MM.1S (cell line): Measurements from ENCODE around the gene ZBTB46.
"Not testable (repeated sequence)": the region's sequence is repeated elsewhere in the genome, so short reads cannot be mapped to it uniquely, and the experiment has no call there.

Source experiments
- DNase-seq: peaks from one replicate; pipeline ENCODE4 v3.0.0-alpha.2; 2015
- H2AFZ ChIP-seq: fragments of 300-600 bp; sonication (generic); 2 replicates; pipeline ENCODE4 v1.6.0; 2016; ENCODE audit warnings: antibody characterized with exemption, low read length
- H3F3A ChIP-seq: fragments of 300-600 bp; sonication (generic); 2 replicates; pipeline ENCODE4 v1.6.1; 2016; ENCODE audit warnings: mild to moderate bottlenecking, antibody characterized with exemption, low read length, moderate library complexity, mixed read lengths; ENCODE audit not compliant: insufficient read depth
- H3K27ac ChIP-seq: fragments of 300-600 bp; sonication (generic); 2 replicates; pipeline ENCODE4 v1.5.1; 2016; ENCODE audit warnings: mild to moderate bottlenecking, low read length
- H3K27me3 ChIP-seq: fragments of 300-600 bp; sonication (generic); replicated peaks from 2 replicates; pipeline ENCODE4 v1.6.0; 2016; ENCODE audit warnings: low read length; ENCODE audit not compliant: insufficient read depth
- H3K36me3 ChIP-seq: fragments of 300-600 bp; sonication (generic); replicated peaks from 2 replicates; pipeline ENCODE4 v1.6.1; 2016; ENCODE audit warnings: mild to moderate bottlenecking, low read length, mixed read lengths; ENCODE audit not compliant: insufficient read depth
- H3K4me1 ChIP-seq: fragments of 300-600 bp; sonication (generic); 2 replicates; pipeline ENCODE4 v1.6.1; 2016; ENCODE audit warnings: low read length, mixed read lengths
- H3K4me2 ChIP-seq: fragments of 300-600 bp; sonication (generic); 2 replicates; pipeline ENCODE4 v1.6.0; 2016; ENCODE audit warnings: low read depth, low read length
- H3K4me3 ChIP-seq: fragments of 300-600 bp; sonication (generic); 2 replicates; pipeline ENCODE4 v1.5.1; 2016; ENCODE audit warnings: low read length, mixed read lengths
- H3K79me2 ChIP-seq: fragments of 300-600 bp; sonication (generic); 2 replicates; pipeline ENCODE4 v1.6.1; 2016; ENCODE audit warnings: mixed run types, low read length, mixed read lengths
- H3K9ac ChIP-seq: fragments of 300-600 bp; sonication (generic); 2 replicates; pipeline ENCODE4 v1.6.1; 2016; ENCODE audit warnings: low read length, mixed read lengths
- H3K9me2 ChIP-seq: fragments of 300-600 bp; sonication (generic); replicated peaks from 2 replicates; pipeline ENCODE4 v1.6.1; 2016; ENCODE audit warnings: mild to moderate bottlenecking, low read length, mixed read lengths; ENCODE audit not compliant: insufficient read depth
- H3K9me3 ChIP-seq: fragments of 300-600 bp; sonication (generic); replicated peaks from 2 replicates; pipeline ENCODE4 v1.6.1; 2016; ENCODE audit warnings: mild to moderate bottlenecking, low read length, mixed read lengths; ENCODE audit not compliant: insufficient read depth
- H4K20me1 ChIP-seq: fragments of 300-600 bp; sonication (generic); 2 replicates; pipeline ENCODE4 v1.6.1; 2016; ENCODE audit warnings: mild to moderate bottlenecking, low read length, moderate library complexity, mixed read lengths; ENCODE audit not compliant: insufficient read depth
- CTCF ChIP-seq: fragments of 300-600 bp; sonication (generic); IDR thresholded peaks from 2 replicates; pipeline ENCODE4 v1.5.1; 2016; ENCODE audit warnings: antibody characterized with exemption, low read length, mixed read lengths
- EZH2 ChIP-seq: fragments of 300-600 bp; sonication (generic); optimal IDR thresholded peaks from 2 replicates; pipeline ENCODE3; 2017; ENCODE audit warnings: low read depth, mild to moderate bottlenecking, antibody characterized with exemption, low read length, mixed read lengths
- EZH2phosphoT487 ChIP-seq: fragments of 300-600 bp; sonication (generic); IDR thresholded peaks from 2 replicates; pipeline ENCODE4 v1.6.1; 2018; ENCODE audit warnings: antibody characterized with exemption, low read length

ZBTB46 gene

GRCh38 chr20:63854766-63855362 lies 23.8 kb upstream of the ZBTB46 start:
- Histone ChIP-seq H3K4me2 (no peak overlapping the region), H3K9me2 (no peaks in the 10 kb centered on the region), H3F3A (0 out of 2 replicates have a peak, but pooled peaks cover 5% of the 10 kb centered on the region), H3K4me3 (no peak overlapping the region), H3K9ac (no peak overlapping the region), H3K27ac (no peak overlapping the region), H3K36me3 (no peaks in the 10 kb centered on the region), H4K20me1 (no peaks in the 10 kb centered on the region), H3K9me3 (no peaks in the 10 kb centered on the region), H3K79me2 (no peaks in the 10 kb centered on the region), H3K4me1 (peaks cover 23% of the 10 kb centered on the region), H3K27me3 (peaks cover 17% of the 10 kb centered on the region), H2AFZ (no peak overlapping the region)
- no peak for DNase-seq
- TF ChIP-seq EZH2phosphoT487, result no peak
- no peak for TF ChIP-seq EZH2
- no peak for TF ChIP-seq CTCF

GRCh38 chr20:63854069-63854765 lies 23.2 kb upstream of the ZBTB46 start:
- H3K9me2 ChIP-seq, result no peaks in the 10 kb centered on the region
- H3K79me2 ChIP-seq, result no peaks in the 10 kb centered on the region
- 0 out of 2 replicates have a peak, but pooled peaks cover 5% of the 10 kb centered on the region for H3F3A ChIP-seq
- peak overlapping the region; percentile 18; the same call in 1 of the 2 replicates for H3K27ac ChIP-seq
- peaks cover 23% of the 10 kb centered on the region for H3K4me1 ChIP-seq
- DNase-seq, result no peak
- no peak overlapping the region for H3K4me3 ChIP-seq
- H2AFZ ChIP-seq, result peak overlapping the region; percentile 42; the same call in 1 of the 2 replicates
- no peaks in the 10 kb centered on the region for H3K9me3 ChIP-seq
- TF ChIP-seq EZH2phosphoT487, result no peak
- TF ChIP-seq EZH2, result no peak
- no peak for TF ChIP-seq CTCF
- peaks cover 19% of the 10 kb centered on the region for H3K27me3 ChIP-seq
- no peaks in the 10 kb centered on the region for H3K36me3 ChIP-seq
- H3K4me2 ChIP-seq, result peak overlapping the region; percentile 29; the same call in 1 of the 2 replicates
- H3K9ac ChIP-seq, result peak overlapping the region; percentile 4; the same call in 1 of the 2 replicates
- no peaks in the 10 kb centered on the region for H4K20me1 ChIP-seq

GRCh38 chr20:63853733-63854068 lies 22.6 kb upstream of the ZBTB46 start:
- not testable (repeated sequence) for H4K20me1 ChIP-seq, H3K9me3 ChIP-seq, H3K36me3 ChIP-seq, H3K79me2 ChIP-seq, H3K9me2 ChIP-seq, H3F3A ChIP-seq, H3K4me3 ChIP-seq, DNase-seq
- H2AFZ ChIP-seq, result peak overlapping the region; percentile 42; the same call in 1 of the 2 replicates
- H3K27ac ChIP-seq, result peak overlapping the region; percentile 18; the same call in 1 of the 2 replicates
- peaks cover 23% of the 10 kb centered on the region for H3K4me1 ChIP-seq
- peak overlapping the region; percentile 4; the same call in 1 of the 2 replicates for H3K9ac ChIP-seq
- peak overlapping the region; percentile 29; the same call in 1 of the 2 replicates for H3K4me2 ChIP-seq
- peaks cover 17% of the 10 kb centered on the region for H3K27me3 ChIP-seq

GRCh38 chr20:63851548-63851943 lies 20.5 kb upstream of the ZBTB46 start:
- H3K27me3 ChIP-seq, result peaks cover 29% of the 10 kb centered on the region
- H3K4me3 ChIP-seq, H4K20me1 ChIP-seq, H3K9ac ChIP-seq, H3K9me2 ChIP-seq, H3K79me2 ChIP-seq, H3K9me3 ChIP-seq, H3K36me3 ChIP-seq, H3F3A ChIP-seq, H3K4me2 ChIP-seq, DNase-seq, H2AFZ ChIP-seq: not testable (repeated sequence)
- peaks cover 23% of the 10 kb centered on the region for H3K4me1 ChIP-seq
- H3K27ac ChIP-seq, result peak overlapping the region; percentile 25; the same call in 1 of the 2 replicates
